Omental fat pad (tissue), 4 donors: ENCODE measurements around the gene CFAP54. TPM values are rescaled to one million over a fixed set of nuclear protein-coding genes. Genes with fewer than 3 reads are reported as not detected.
"Not testable (repeated sequence)": the region's sequence is repeated elsewhere in the genome, so short reads cannot be mapped to it uniquely, and the experiment has no call there.

ENCODE experiments used
- ATAC-seq: fragments of 150-250 bp; one replicate; pipeline ENCODE4 v1.9.1; 2016; ENCODE audit warnings: mild to moderate bottlenecking, moderate library complexity; ENCODE audit not compliant: low FRiP score
- DNase-seq: peaks from one replicate; pipeline ENCODE4 v3.0.0-alpha.2; 2019; ENCODE audit warnings: low spot score
- CTCF ChIP-seq, 3 donors: fragments of 450-650 bp; IDR thresholded peaks; one replicate each; pipeline ENCODE4 v1.5.1; 2016 to 2017; ENCODE audit warnings: antibody characterized with exemption in 3 of 3, mild to moderate bottlenecking in 3 of 3, moderate library complexity in 2 of 3
- total RNA-seq, 4 donors: library from RNA; depleted of rRNA; stranded (reverse); fragments of >200 nt; gene quantifications; one replicate each; pipeline ENCODE4 v1.1.0, GENCODE V29; 2016

The CFAP54 gene
- total RNA-seq, 4 donors from 2014 or later: 0.60 to 2.2 (median 1.0) TPM

GRCh38 chr12:96478011-96478410 is 11.4 kb upstream of the CFAP54 start:
- ATAC-seq (no peak), DNase-seq (no peak)
- no peak for TF ChIP-seq CTCF (IDR thresholded peaks at IDR 0.05)

DNA sequence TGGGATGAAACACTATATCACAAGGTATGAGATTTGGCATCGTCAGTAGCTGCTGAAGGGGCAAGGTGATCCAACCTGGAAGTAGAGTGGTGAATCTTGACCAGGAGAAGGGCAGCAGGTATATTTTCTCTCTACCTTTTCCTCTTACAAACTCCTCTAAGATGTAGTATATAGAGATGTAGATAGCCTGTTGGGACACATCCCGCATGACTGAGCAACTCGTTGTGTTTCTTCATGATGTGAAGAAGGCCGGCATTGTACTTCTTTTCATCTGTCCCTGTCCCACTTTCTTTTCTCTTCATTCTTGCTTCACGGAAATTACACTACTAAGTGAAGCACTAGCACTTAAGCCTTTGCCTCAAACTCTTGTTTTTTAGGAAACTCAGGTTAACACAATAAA is 7.3 kb upstream of the CFAP54 start:
- TF ChIP-seq CTCF (IDR thresholded peaks at IDR 0.05): no peak
- no peak for DNase-seq
- ATAC-seq: no peak

DNA sequence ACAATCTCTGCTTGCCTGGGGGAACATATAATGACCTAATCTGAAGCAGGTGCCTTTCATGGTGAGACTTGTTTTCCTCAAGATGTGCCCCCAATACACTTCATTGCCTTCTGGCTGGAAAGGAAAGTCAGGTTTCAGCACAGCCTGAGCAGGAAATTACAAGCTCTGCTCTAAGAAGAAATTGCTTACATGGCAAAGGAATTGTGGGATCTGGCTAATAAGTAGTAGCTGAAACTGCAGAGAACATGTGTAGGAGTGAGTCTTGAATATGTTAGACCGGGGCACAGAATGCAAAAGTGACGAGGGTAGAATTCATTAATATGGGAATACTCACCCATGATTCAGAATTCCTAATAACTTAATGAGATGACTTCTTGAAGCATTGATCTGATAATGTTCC is 6.3 kb upstream of the CFAP54 start:
- ATAC-seq (no peak), DNase-seq (no peak)
- TF ChIP-seq CTCF (IDR thresholded peaks at IDR 0.05): no peak

DNA sequence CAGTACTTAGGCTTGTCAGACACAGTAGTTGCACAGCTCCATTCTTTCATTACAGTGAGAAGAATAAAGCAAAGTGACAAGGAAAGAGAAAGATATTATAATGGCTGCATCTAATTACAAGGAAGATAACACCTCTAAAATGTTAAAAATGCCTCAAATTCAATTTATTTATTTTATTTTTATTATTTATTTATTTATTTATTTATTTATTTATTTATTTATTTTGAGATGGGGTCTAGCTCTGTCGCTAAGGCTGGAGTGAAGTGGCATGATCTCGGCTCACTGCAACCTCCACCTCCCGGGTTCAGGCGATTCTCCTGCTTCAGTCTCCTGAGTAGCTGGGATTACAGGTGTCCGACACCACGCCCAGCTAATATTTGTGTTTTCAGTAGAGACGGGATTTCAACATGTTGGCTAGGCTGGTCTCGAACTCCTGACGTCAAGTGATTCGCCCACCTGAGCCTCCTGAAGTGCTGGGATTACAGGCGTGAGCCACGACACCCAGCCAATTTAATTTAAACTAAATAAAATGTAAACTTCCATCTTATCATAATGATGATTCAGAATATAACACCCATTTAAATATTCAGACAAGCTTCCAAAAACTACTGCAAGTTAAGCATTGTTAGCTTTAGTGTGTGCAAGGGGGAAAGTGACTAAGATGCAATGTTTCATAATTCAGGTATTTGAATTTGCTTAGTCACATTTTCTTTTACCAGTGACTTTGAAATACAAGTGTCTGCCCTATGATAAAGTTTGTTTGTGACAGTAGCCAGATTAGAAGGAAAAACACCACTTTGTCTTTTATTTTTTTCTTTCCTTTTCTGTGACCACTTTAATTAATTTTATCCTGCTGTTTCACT is 2.4 kb upstream of the CFAP54 start:
- DNase-seq: no peak
- no peak for ATAC-seq
- TF ChIP-seq CTCF (IDR thresholded peaks at IDR 0.05): no peak

- DNase-seq (no peak), ATAC-seq (no peak)
- no peak for TF ChIP-seq CTCF (IDR thresholded peaks at IDR 0.05)
These were observed 1.7 kb upstream of the CFAP54 start for GRCh38 chr12:96487634-96488033.

GRCh38 chr12:96493106-96493505 is 3.7 kb downstream of the CFAP54 start:
- ATAC-seq (no peak), DNase-seq (no peak)
- no peak for TF ChIP-seq CTCF (IDR thresholded peaks at IDR 0.05)

DNA sequence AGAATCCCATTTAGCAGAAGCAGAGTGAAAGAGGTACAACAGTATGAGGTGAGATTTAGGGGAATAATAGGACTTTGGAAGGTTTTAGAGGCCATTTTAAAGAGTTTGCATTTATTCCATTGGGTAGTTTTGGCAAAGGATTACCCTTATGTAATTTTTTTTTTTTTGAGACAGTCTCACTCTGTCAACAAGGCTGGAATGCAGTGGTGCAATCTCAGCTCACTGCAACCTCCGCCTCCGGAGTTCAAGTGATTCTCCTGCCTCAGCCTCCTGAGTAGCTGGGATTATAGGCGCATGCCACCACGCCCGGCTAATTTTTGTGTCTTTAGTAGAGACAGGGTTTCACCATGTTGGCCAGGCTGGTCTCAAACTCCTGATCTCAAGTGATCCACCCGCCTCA is 4.8 kb downstream of the CFAP54 start:
- ATAC-seq, DNase-seq: not testable (repeated sequence)
